ENCODE data around the gene WHRN. TPM values are rescaled to one million over a fixed set of nuclear protein-coding genes. Genes with fewer than 3 reads are reported as not detected.

The WHRN gene
- total RNA-seq, 1 experiment from 2014 or later, result 24.3 TPM

- H3K9me3 Mint-ChIP-seq, result no peaks in the 10 kb centered on the region
- ChIA-PET POLR2A (interaction anchor here (0.6 kb wide), 1 partner anchor 916 kb away, joined by 4 read pairs; no protein-coding TSS in a partner anchor), CTCF (interaction anchor here (0.7 to 2.5 kb wide), 4 partner anchors 10 to 109 kb away, joined by 3 to 8 read pairs (median 4); no protein-coding TSS in a partner anchor)
- no peak overlapping the region for H3K27ac Mint-ChIP-seq
- H3K4me1 Mint-ChIP-seq, result peaks cover 33% of the 10 kb centered on the region
- no peaks in the 10 kb centered on the region for H3K27me3 Mint-ChIP-seq (ENCODE audit: low read depth)
- ATAC-seq (no peak), DNase-seq (ENCODE audit: low spot score) (no peak)
- H3K4me3 Mint-ChIP-seq, result no peak overlapping the region
- no peaks in the 10 kb centered on the region for H3K36me3 Mint-ChIP-seq
- TF ChIP-seq ZNF317 (CRISPR knock-in tag; IDR thresholded peaks at IDR 0.05; ENCODE audit: borderline replicate concordance, low read depth) (no peak), STAT6 (CRISPR knock-in tag; conservative IDR thresholded peaks at IDR 0.05; ENCODE audit: low read depth) (no peak), NFYB (CRISPR knock-in tag; conservative IDR thresholded peaks at IDR 0.05; ENCODE audit: low read depth) (no peak)
These were observed 105.9 kb downstream of the WHRN start for GRCh38 chr9:114399381-114399780.

- CTCF ChIA-PET, result interaction anchor here (1.0 to 2.9 kb wide), 5 partner anchors 7 to 59 kb away, joined by 3 to 13 read pairs (median 5); partner anchors contain the start of gene AKNA
- H3K36me3 Mint-ChIP-seq, result no peaks in the 10 kb centered on the region
- H3K4me3 Mint-ChIP-seq, result peak overlapping the region; percentile 93
- peak overlapping the region; percentile 95 for H3K27ac Mint-ChIP-seq
- POLR2A ChIA-PET, result interaction anchor here (2.0 to 2.5 kb wide), 4 partner anchors 10 to 190 kb away, joined by 5 to 13 read pairs (median 8); partner anchors contain the start of genes AKNA and ATP6V1G1
- DNase-seq (ENCODE audit: low spot score) (peak; percentile 98), ATAC-seq (peak; percentile 87)
- peaks cover 36% of the 10 kb centered on the region for H3K4me1 Mint-ChIP-seq
- H3K27me3 Mint-ChIP-seq (ENCODE audit: low read depth), result no peaks in the 10 kb centered on the region
- no peaks in the 10 kb centered on the region for H3K9me3 Mint-ChIP-seq
- no peak for TF ChIP-seq FOXJ3 (CRISPR knock-in tag; IDR thresholded peaks at IDR 0.05; ENCODE audit: borderline replicate concordance)
- TF ChIP-seq ETV6 (CRISPR knock-in tag; IDR thresholded peaks at IDR 0.05), result no peak
- TF ChIP-seq JAZF1 (CRISPR knock-in tag; IDR thresholded peaks at IDR 0.05), result no peak
- TF ChIP-seq ZNF425 (CRISPR knock-in tag; conservative IDR thresholded peaks at IDR 0.05), result no peak; the same call in 1 of the 2 replicates
- no peak for TF ChIP-seq TP53 (CRISPR knock-in tag; IDR thresholded peaks at IDR 0.05)
- no peak for TF ChIP-seq STAT6 (CRISPR knock-in tag; conservative IDR thresholded peaks at IDR 0.05; ENCODE audit: low read depth)
- TF ChIP-seq AR (CRISPR knock-in tag; IDR thresholded peaks at IDR 0.05), result peak; percentile 83
- TF ChIP-seq USF2 (CRISPR knock-in tag; IDR thresholded peaks at IDR 0.05), result no peak
- TF ChIP-seq TEAD1 (CRISPR knock-in tag; IDR thresholded peaks at IDR 0.05), result no peak
- no peak for TF ChIP-seq IRF2 (CRISPR knock-in tag; IDR thresholded peaks at IDR 0.05; ENCODE audit: borderline replicate concordance, low read depth)
- 0 out of 2 replicates have a peak, but pooled peaks have one; percentile 24 for TF ChIP-seq CBFB (CRISPR knock-in tag; IDR thresholded peaks at IDR 0.05; ENCODE audit: low read depth)
- TF ChIP-seq ZMAT4 (CRISPR knock-in tag; IDR thresholded peaks at IDR 0.05), result no peak
- TF ChIP-seq RORB (CRISPR knock-in tag; IDR thresholded peaks at IDR 0.05), result no peak
- no peak for TF ChIP-seq CREB1 (CRISPR knock-in tag; IDR thresholded peaks at IDR 0.05)
- TF ChIP-seq PRDM15 (CRISPR knock-in tag; IDR thresholded peaks at IDR 0.05), result no peak
These were observed 107.2 kb downstream of the WHRN start for GRCh38 chr9:114397848-114398605.
